ENCODE data around the gene MKKS.

Gene MKKS

DNA sequence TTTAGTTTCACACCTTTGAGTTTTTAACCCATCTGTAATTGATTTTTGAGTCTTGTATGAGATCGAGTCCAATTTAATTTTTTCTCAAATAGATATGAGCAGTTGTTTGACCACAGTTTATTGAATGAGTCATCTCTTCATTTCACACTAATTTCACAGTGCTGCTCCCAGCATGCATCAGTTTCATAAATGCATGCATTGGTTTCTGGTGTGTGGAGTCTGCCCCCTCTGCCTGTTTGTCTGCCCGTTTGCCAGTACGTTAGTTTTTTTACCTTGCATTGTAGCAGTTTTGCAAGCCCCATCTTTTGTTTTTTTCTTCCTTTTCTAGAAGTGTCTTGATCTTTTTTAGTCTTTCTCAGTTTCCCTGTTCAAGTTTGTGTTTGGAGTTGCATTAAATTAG lies 13.0 kb upstream of the MKKS start:
- H3K4me2 ChIP-seq = peak overlapping the region; percentile 26 to 68 (median 51); a peak in 20 of 22 replicates
- H3K27ac ChIP-seq = peak overlapping the region in 9 of 11 experiments; percentile 51 to 82 (median 68); a peak in 18 of 22 replicates
- H3K4me3 ChIP-seq = no peak overlapping the region; a peak in 1 of 20 replicates
- no peaks in the 10 kb centered on the region for H4K20me1 ChIP-seq
- peak overlapping the region in 7 of 11 experiments; percentile 10 to 61 (median 51); a peak in 13 of 22 replicates for H3K9ac ChIP-seq
- no peak for TF ChIP-seq Cebpa-rat (IDR thresholded peaks at IDR 0.05)
- peaks cover 0 to 3% (median 0%) of the 10 kb centered on the region in 11 experiments; a peak in 1 of 22 replicates for H3K9me3 ChIP-seq (replicated peaks in 1 of 11)
- H3K27me3 ChIP-seq = no peaks in the 10 kb centered on the region
- peaks cover 14 to 49% (median 31%) of the 10 kb centered on the region in 10 experiments; a peak in 18 of 20 replicates for H3K4me1 ChIP-seq
- H3K36me3 ChIP-seq = peaks cover 0 to 10% (median 0%) of the 10 kb centered on the region in 11 experiments; a peak in 4 of 22 replicates

DNA sequence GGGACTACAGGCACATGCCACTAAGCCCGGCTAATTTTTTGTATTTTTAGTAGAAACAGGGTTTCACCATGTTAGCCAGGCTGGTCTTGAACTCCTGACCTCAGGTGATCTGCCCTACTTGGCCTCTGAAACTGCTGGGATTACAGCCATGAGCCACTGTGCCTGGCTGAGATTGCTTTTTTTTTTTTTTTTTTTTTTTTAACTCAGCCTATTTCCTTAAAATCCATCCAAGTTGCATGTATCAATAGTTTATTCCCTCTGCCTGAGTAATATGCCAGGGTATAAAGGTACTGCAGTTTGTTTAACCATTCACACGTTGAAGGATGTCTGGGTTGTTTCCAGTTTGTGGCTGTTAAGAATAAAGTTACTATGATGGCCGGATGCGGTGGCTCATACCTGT lies 11.7 kb upstream of the MKKS start:
- Histone ChIP-seq H3K27ac (peak overlapping the region in 6 of 11 experiments; percentile 65 to 82 (median 69); a peak in 6 of 22 replicates), H3K4me1 (peaks cover 14 to 39% (median 24%) of the 10 kb centered on the region in 10 experiments; a peak in 18 of 20 replicates), H3K9ac (no peak overlapping the region), H3K27me3 (no peaks in the 10 kb centered on the region), H3K4me2 (no peak overlapping the region), H3K4me3 (no peak overlapping the region), H3K36me3 (peaks cover 0 to 6% (median 0%) of the 10 kb centered on the region in 11 experiments; a peak in 3 of 22 replicates), H4K20me1 (no peaks in the 10 kb centered on the region), H3K9me3 (replicated peaks in 1 of 11) (no peaks in the 10 kb centered on the region; a peak in 1 of 22 replicates)
- no peak for TF ChIP-seq Cebpa-rat (IDR thresholded peaks at IDR 0.05)

DNA sequence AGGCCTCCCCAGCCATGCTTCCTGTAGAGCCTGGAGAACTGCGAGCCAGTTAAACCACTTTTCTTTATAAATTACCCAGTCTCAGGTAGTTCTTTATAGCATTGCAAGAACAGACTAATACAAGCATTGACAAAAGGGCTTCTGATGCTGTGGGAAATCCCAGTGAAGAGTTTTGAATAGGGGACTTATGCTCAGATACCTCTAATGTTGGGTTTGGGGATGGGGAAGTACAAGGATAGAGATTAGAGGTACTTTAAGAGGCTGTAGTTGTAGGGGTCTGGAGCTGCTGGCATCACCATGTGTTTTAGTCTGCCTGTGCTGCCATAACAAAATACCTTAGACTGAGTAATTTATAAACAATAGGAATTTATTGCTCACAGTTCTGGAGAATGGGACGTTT lies 9.9 kb upstream of the MKKS start:
- no peak overlapping the region for H3K9ac ChIP-seq
- peak overlapping the region in 2 of 11 experiments; percentile 14 to 24; a peak in 2 of 22 replicates for H3K27ac ChIP-seq
- TF ChIP-seq Cebpa-rat (IDR thresholded peaks at IDR 0.05) = no peak
- H3K4me1 ChIP-seq = peaks cover 14 to 35% (median 22%) of the 10 kb centered on the region in 10 experiments; a peak in 18 of 20 replicates
- 0 out of 22 replicates have a peak overlapping the region, but pooled peaks of 1 of the 11 experiments have one; percentile 12 for H3K4me2 ChIP-seq
- H3K36me3 ChIP-seq = peaks cover 0 to 9% (median under 1%) of the 10 kb centered on the region in 11 experiments; a peak in 3 of 22 replicates
- H4K20me1 ChIP-seq = no peaks in the 10 kb centered on the region
- no peak overlapping the region for H3K4me3 ChIP-seq
- no peaks in the 10 kb centered on the region for H3K9me3 ChIP-seq (replicated peaks in 1 of 11)
- no peaks in the 10 kb centered on the region for H3K27me3 ChIP-seq

DNA sequence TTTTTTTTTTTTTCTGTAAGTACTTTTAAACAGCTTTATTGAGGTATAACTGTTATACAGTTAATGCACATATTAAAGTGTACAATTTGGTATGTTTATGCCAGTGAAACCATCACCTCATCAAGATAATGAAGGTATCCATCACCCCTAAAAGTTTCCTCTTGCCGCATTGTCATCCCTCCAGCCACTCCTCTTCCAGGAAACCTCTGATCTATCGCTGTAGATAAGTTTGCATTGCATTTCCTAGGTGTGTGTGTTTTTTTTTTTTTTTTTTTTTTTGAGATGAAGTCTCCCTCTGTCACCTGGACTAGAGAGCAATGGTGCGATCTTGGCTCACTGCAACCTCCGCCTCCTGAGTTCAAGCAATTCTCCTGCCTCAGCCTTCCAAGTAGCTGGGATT lies 4.2 kb upstream of the MKKS start:
- no peak overlapping the region for H3K9ac ChIP-seq
- no peak overlapping the region for H3K4me2 ChIP-seq
- no peak for TF ChIP-seq Cebpa-rat (IDR thresholded peaks at IDR 0.05)
- no peak overlapping the region for H3K4me3 ChIP-seq
- peaks cover 0 to 14% (median 0%) of the 10 kb centered on the region in 11 experiments; a peak in 4 of 22 replicates for H3K36me3 ChIP-seq
- no peaks in the 10 kb centered on the region for H3K27me3 ChIP-seq
- no peaks in the 10 kb centered on the region for H3K9me3 ChIP-seq (replicated peaks in 1 of 11)
- H3K4me1 ChIP-seq = peaks cover 11 to 25% (median 19%) of the 10 kb centered on the region in 10 experiments
- H3K27ac ChIP-seq = no peak overlapping the region
- no peaks in the 10 kb centered on the region for H4K20me1 ChIP-seq

DNA sequence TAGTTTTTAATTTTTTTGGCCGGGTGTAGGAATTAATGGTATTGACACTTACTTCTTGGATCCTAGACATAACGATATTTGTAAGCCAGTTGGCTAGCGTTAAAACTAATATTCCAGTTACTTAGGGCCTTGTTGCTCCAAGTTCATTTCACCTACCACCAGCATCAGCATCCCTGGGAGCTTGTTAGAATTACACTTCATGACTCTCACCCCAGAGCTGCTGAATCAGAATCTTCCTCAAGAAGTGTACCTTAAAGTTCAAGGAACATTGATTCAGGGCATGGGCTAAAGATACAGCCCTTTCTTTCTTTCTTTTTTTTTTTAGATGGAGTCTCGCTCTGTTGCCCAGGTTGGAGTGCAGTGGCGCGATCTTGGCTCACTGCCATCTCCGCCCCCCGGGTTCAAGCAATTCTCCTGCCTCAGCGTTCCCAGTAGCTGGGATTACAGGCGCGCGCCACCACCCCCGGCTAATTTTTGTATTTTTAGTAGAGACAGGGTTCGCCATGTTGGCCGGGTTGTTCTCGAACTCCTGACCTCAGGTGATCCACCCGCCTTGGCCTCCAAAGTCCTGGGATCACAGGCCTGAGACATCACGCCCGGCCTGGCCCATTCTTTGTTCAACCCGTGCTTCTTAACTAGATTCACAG lies 2.2 kb upstream of the MKKS start:
- peaks cover 0 to 25% (median 4%) of the 10 kb centered on the region in 11 experiments; a peak in 5 of 22 replicates for H3K36me3 ChIP-seq
- TF ChIP-seq Cebpa-rat (IDR thresholded peaks at IDR 0.05) = no peak
- H3K27me3 ChIP-seq = no peaks in the 10 kb centered on the region
- peaks cover 0 to 10% (median 0%) of the 10 kb centered on the region in 11 experiments; a peak in 5 of 22 replicates for H4K20me1 ChIP-seq
- peak overlapping the region; percentile 71 to 97 (median 91) for H3K4me2 ChIP-seq
- H3K4me3 ChIP-seq = peak overlapping the region; percentile 74 to 97 (median 86); a peak in 17 of 20 replicates
- H3K4me1 ChIP-seq = peaks cover 31 to 45% (median 37%) of the 10 kb centered on the region in 10 experiments
- H3K27ac ChIP-seq = peak overlapping the region in 8 of 11 experiments; percentile 92 to 97 (median 96); a peak in 14 of 22 replicates
- no peaks in the 10 kb centered on the region for H3K9me3 ChIP-seq (replicated peaks in 1 of 11)
- peak overlapping the region in 7 of 11 experiments; percentile 88 to 95 (median 92); a peak in 10 of 22 replicates for H3K9ac ChIP-seq

DNA sequence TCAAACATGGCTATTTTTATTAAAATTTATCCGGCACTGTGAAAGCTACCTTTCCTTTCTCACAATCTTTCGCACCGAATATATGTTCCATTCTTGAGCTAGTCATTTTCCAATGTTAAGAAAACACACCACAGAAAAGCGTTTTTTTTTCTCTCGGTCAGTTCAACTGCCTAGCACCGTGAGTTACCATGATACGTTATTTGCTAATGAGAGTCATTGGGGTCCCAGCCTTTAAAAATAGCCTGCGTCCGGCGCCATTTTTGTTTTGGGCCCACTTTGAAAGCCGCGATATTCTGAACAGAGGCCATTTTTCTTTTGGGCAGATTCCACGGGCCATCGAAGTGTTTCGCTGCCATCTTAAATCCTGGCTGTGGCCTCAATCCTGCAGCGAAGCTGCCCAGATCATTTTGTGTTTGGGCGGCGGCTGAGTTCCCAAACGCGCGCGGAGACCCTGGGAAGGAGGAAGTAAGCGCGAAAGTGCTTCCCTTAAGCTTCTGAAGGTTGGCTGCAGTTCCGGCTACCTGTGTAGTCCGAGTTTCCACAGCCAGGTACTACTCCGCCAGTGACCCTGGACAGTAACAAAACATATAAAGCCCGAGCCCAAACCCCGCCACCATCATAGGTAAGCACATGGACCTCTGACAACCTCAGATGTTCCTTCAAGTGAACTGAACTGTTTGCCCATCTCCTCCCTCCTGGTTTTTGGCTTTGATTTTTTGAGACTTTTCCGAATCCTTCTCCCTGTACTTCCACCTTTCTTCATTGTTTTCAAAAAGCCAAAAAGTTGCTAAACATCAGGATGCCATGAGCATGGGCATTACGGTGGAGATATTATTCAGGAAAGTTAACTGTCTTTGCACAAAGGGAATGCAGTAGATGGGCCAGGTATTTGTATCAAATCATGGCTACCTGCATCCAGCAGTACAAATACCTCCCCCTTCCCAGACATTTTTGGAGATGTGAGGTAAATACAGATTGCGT lies 1.1 kb upstream of the MKKS start, which contains the start of gene SLX4IP:
SLX4IP (plus strand) TSS at position 474 of the 981 bp plus-strand sequence. CDS start 22,900 bp downstream, outside the sequence.
- peaks cover 0 to 22% (median 4%) of the 10 kb centered on the region in 11 experiments; a peak in 6 of 22 replicates for H3K36me3 ChIP-seq
- H4K20me1 ChIP-seq = peaks cover 0 to 21% (median 3%) of the 10 kb centered on the region in 11 experiments; a peak in 8 of 22 replicates
- no peak for TF ChIP-seq Cebpa-rat (IDR thresholded peaks at IDR 0.05)
- H3K9ac ChIP-seq = peak within 1 kb of the TSS; percentile 88 to 95 (median 93)
- peak within 1 kb of the TSS; percentile 74 to 97 (median 86) for H3K4me3 ChIP-seq
- peak within 1 kb of the TSS; percentile 82 to 97 (median 94) for H3K27ac ChIP-seq
- no peaks in the 10 kb centered on the region for H3K27me3 ChIP-seq
- H3K9me3 ChIP-seq (replicated peaks in 1 of 11) = no peaks in the 10 kb centered on the region
- peaks cover 33 to 56% (median 40%) of the 10 kb centered on the region in 10 experiments for H3K4me1 ChIP-seq
- H3K4me2 ChIP-seq = peak within 1 kb of the TSS; percentile 71 to 97 (median 91)

DNA sequence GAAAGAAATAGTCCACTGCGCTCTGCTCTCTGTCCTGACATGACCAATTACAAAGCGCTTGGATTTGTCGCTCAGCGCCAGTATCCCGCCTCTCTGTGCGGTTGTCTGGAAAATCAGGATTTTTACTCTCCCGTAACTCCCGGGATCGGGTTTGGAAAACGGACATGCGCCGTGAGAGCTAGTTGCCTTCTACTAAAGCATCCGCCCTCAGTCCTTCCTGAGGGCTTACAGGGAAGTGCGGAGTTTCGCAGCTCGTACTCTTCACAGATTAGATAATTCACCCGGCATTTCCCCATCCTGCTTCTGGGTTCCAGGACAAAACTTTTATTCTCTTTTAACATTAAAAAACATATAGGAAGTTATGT lies 427 bp upstream of the MKKS start:
- no peaks in the 10 kb centered on the region for H3K9me3 ChIP-seq (replicated peaks in 1 of 11)
- TF ChIP-seq Cebpa-rat (IDR thresholded peaks at IDR 0.05) = no peak
- H3K9ac ChIP-seq = peak overlapping the region; percentile 88 to 95 (median 93)
- peaks cover 0 to 21% (median 4%) of the 10 kb centered on the region in 11 experiments; a peak in 6 of 22 replicates for H3K36me3 ChIP-seq
- H3K27me3 ChIP-seq = no peaks in the 10 kb centered on the region
- H3K4me3 ChIP-seq = peak overlapping the region; percentile 74 to 97 (median 86)
- peaks cover 35 to 63% (median 44%) of the 10 kb centered on the region in 10 experiments for H3K4me1 ChIP-seq
- peaks cover 0 to 28% (median 7%) of the 10 kb centered on the region in 11 experiments; a peak in 11 of 22 replicates for H4K20me1 ChIP-seq
- peak overlapping the region; percentile 82 to 97 (median 94) for H3K27ac ChIP-seq
- H3K4me2 ChIP-seq = peak overlapping the region; percentile 24 to 95 (median 84); a peak in 21 of 22 replicates

DNA sequence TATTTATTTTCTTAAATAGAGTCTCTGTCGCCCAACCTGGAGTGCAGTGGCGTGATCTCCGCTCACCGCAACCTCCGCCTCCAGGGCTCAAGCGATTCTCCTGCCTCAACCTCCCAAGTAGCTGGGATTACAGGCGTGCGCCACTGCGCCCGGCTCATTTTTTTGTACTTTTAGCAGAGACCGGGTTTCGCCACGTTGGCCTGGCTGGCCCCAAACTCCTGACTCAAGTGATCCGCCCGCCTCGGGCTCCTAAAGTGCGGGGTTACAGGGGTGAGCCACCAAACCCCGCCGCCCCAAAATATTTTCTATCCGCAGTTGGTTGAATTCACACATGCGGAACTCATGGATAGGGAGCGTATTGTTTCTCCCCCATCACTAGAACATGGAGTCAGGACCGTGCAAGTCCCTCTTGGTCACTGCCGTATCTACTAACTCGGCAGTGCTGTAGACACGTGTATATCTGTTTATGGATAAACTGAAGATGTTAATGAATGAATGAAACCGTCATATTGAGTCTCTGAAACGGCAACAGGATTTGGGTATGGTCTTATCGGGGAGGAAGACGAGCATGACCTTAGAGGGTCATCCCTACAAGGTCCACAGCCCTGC lies 904 bp downstream of the MKKS start:
- no peaks in the 10 kb centered on the region for H3K27me3 ChIP-seq
- peaks cover 35 to 73% (median 45%) of the 10 kb centered on the region in 10 experiments for H3K4me1 ChIP-seq
- no peak for TF ChIP-seq Cebpa-rat (IDR thresholded peaks at IDR 0.05)
- H4K20me1 ChIP-seq = peaks cover 7 to 41% (median 20%) of the 10 kb centered on the region in 11 experiments; a peak in 16 of 22 replicates
- H3K4me3 ChIP-seq = peak overlapping the region; percentile 74 to 97 (median 86)
- H3K36me3 ChIP-seq = peaks cover 0 to 19% (median 5%) of the 10 kb centered on the region in 11 experiments; a peak in 7 of 22 replicates
- peak overlapping the region; percentile 71 to 95 (median 91) for H3K4me2 ChIP-seq
- H3K27ac ChIP-seq = peak overlapping the region; percentile 82 to 97 (median 94)
- no peaks in the 10 kb centered on the region for H3K9me3 ChIP-seq (replicated peaks in 1 of 11)
- peak overlapping the region; percentile 88 to 95 (median 93) for H3K9ac ChIP-seq

All from BLaER1 treated with 17β-estradiol and CSF1 and Interleukin-3, amounts not matched to agents 10 nM and 100 nM (cell line).